T-cell (primary cell): ENCODE measurements around the gene VSIR. TPM values are rescaled to one million over a fixed set of nuclear protein-coding genes. Genes with fewer than 3 reads are reported as not detected.

ENCODE experiments used
- ATAC-seq, 4 experiments: fragments of 200-7000 bp in 3 of 4; fragments of 150-1000 bp in 1 of 4; cut with Tn5 transposase; replicated peaks in 1 of 4; 1 replicate in 3 of 4; 2 replicates in 1 of 4; pipeline ENCODE4 v1.10.0; 2021; ENCODE audit warnings: moderate library complexity in 3 of 4, mild to moderate bottlenecking in 2 of 4, moderate number of reproducible peaks in 1 of 4
- CTCF ChIA-PET, 2 donors: fragments of 300-600 bp; sonication (Branson Sonifier 250); formaldehyde crosslinking; loops; one replicate each; lab custom pipeline; 2022; ENCODE audit warnings: antibody characterized with exemption in 2 of 2; lab: Charles Lee
- POLR2A ChIA-PET, 2 donors: fragments of 300-600 bp; sonication (Branson Sonifier 250); formaldehyde crosslinking; loops; one replicate each; lab custom pipeline; 2022; ENCODE audit warnings: antibody characterized with exemption in 2 of 2; lab: Charles Lee
- DNase-seq, 35 experiments: peaks; one replicate each; pipeline versions ENCODE4 v3.0.0 to v3.0.0-alpha.2; 2013 to 2023
- H3K27ac ChIP-seq: one replicate; pipeline ENCODE4 v1.5.1; 2013; ENCODE audit warnings: low read length
- H3K27me3 ChIP-seq, 2 experiments: replicated peaks in 1 of 2; 1 replicate in 1 of 2; 2 replicates in 1 of 2; pipeline versions ENCODE4 v1.6.1 to v1.7.0; 2013; ENCODE audit warnings: low read length in 1 of 2, mixed read lengths in 1 of 2; ENCODE audit not compliant: control insufficient read depth in 2 of 2, insufficient read depth in 2 of 2; ENCODE audit errors: extremely low read depth in 1 of 2
- H3K36me3 ChIP-seq, 2 donors: 1 replicate in 1 of 2; 2 replicates in 1 of 2; pipeline versions ENCODE4 v1.6.1 to v1.7.0; 2013; ENCODE audit warnings: low read length in 1 of 2; ENCODE audit not compliant: control insufficient read depth in 2 of 2, insufficient read depth in 1 of 2; ENCODE audit errors: extremely low read depth in 1 of 2
- H3K4me1 ChIP-seq, 2 experiments: 1 replicate in 1 of 2; 2 replicates in 1 of 2; pipeline versions ENCODE4 v1.6.1 to v1.7.0; 2013; ENCODE audit warnings: low read length in 2 of 2, mixed read lengths in 1 of 2; ENCODE audit not compliant: insufficient read depth in 2 of 2, control insufficient read depth in 1 of 2; ENCODE audit errors: extremely low read depth in 1 of 2
- H3K4me3 ChIP-seq, 2 donors: 1 replicate in 1 of 2; 2 replicates in 1 of 2; pipeline versions ENCODE4 v1.5.1 to v1.7.0; 2013; ENCODE audit warnings: mild to moderate bottlenecking in 2 of 2, low read length in 1 of 2, moderate library complexity in 1 of 2; ENCODE audit not compliant: control insufficient read depth in 1 of 2; ENCODE audit errors: extremely low read depth in 1 of 2
- H3K9me3 ChIP-seq: 2 replicates; pipeline ENCODE4 v1.7.0; 2013
- H3K27ac Mint-ChIP-seq, 2 donors: one replicate each; pipeline ENCODE4 v1.8.0; 2020 to 2021; ENCODE audit warnings: mild to moderate bottlenecking in 2 of 2, mixed read lengths in 2 of 2
- H3K27me3 Mint-ChIP-seq, 2 donors: one replicate each; pipeline ENCODE4 v1.8.0; 2021 to 2022; ENCODE audit warnings: mixed read lengths in 2 of 2
- H3K36me3 Mint-ChIP-seq: one replicate; pipeline ENCODE4 v1.8.0; 2021; ENCODE audit warnings: mixed read lengths
- H3K4me1 Mint-ChIP-seq, 3 donors: one replicate each; pipeline ENCODE4 v1.8.0; 2020 to 2022; ENCODE audit warnings: mixed read lengths in 3 of 3, mild to moderate bottlenecking in 1 of 3
- H3K4me3 Mint-ChIP-seq, 3 donors: one replicate each; pipeline ENCODE4 v1.8.0; 2020 to 2022; ENCODE audit warnings: mild to moderate bottlenecking in 3 of 3, mixed read lengths in 3 of 3, moderate library complexity in 3 of 3
- H3K9me3 Mint-ChIP-seq, 3 donors: one replicate each; pipeline ENCODE4 v1.8.0; 2020 to 2022; ENCODE audit warnings: mixed read lengths in 3 of 3
- WGBS: methylation state at CpG from one replicate; pipeline ENCODE4 v1.1.5; 2013; ENCODE audit warnings: missing lambda C conversion rate; ENCODE audit not compliant: insufficient coverage; 5-methylcytosine and 5-hydroxymethylcytosine counted together
- total RNA-seq, 35 experiments: library from RNA in 6 of 35; stranded (reverse) in 6 of 35; fragments of 120-200 nt in 1 of 35; gene quantifications; one replicate each; pipeline versions ENCODE4 v1.2.1 to v1.2.4 and lab custom pipeline; 2013 to 2026

VSIR gene
- total RNA-seq, 5 donors from 2014 or later (not counting 1 experiment from before 2014, with no cell fraction given), result 81.4 to 134 (median 98.3) TPM

DNA sequence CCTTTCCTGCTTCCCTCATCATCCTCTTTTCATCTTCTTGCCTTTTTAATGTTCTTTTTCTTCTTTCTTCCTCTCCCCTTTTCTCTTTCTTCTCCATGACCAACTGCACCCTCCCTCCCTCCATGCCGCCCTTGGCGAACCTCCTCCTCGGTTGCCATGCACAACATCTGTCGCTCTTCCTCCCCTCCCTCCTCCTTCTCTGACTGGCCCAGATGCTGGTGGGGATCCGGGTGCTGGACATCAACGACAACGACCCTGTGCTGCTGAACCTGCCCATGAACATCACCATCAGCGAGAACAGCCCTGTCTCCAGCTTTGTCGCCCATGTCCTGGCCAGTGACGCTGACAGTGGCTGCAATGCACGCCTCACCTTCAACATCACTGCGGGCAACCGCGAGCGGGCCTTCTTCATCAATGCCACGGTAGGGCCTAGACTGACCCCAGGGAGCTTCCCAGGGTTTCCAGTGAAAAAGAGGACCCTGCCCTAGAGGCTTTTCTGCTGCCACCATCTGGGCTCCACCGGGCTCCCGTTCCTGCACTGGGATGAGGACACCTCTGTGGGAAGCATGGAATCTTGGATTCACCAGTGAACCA lies 11.5 kb upstream of the VSIR start:
- DNase-seq (no peak), ATAC-seq (no peak)
- no peak overlapping the region for H3K4me3 ChIP-seq
- POLR2A ChIA-PET, result no interaction called here
- no peaks in the 10 kb centered on the region for H3K9me3 ChIP-seq
- Mint-ChIP-seq H3K27me3 (peaks cover 0 to 3% of the 10 kb centered on the region in 2 donors), H3K36me3 (no peaks in the 10 kb centered on the region), H3K9me3 (no peaks in the 10 kb centered on the region), H3K4me1 (peaks cover 0 to 20% (median 0%) of the 10 kb centered on the region in 3 donors), H3K27ac (no peak overlapping the region), H3K4me3 (no peak overlapping the region)
- no peaks in the 10 kb centered on the region for H3K36me3 ChIP-seq
- WGBS, result 92% methylated on average over 18 of the region's 18 CpGs
- H3K4me1 ChIP-seq, result peaks cover 0 to 3% of the 10 kb centered on the region in 2 experiments
- H3K27me3 ChIP-seq, result peaks cover 0 to 10% of the 10 kb centered on the region in 2 experiments
- CTCF ChIA-PET, result no interaction called here
- no peak overlapping the region for H3K27ac ChIP-seq

DNA sequence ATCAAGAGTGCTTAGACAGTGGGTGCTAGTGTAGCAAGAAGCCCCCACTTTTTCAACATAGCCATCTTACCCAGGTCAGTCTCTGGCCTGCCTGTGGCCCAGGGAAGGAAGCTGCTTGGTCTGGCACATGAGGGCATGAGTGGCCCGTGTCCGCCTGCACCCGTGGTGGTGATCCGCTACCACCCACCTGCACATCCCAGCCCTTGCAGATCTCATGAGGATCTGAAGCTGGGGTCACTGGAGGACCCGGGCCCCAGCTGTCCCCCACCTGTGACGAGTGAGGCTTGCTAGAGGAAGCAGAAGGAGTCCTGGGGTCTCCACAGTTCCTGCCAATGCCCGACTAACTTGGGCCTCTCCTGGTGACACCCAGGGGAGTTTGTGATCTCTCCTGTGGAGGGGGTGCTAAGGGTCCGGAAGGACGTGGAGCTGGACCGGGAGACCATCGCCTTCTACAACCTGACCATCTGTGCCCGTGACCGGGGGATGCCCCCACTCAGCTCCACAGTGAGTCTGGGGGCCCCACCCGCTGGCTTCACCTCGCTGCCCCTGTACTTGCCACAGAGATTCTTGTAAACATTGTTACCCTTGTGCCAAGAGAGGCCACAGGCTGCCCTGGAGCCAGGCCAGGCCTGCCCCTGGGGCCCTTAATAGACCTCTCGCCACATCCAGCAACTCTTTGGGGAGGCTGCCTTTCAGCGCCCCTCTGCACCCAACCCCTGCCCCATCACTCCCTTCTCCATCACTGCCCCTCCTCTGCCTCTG lies 10.8 kb upstream of the VSIR start:
- H3K27me3 ChIP-seq, result peaks cover 0 to 12% of the 10 kb centered on the region in 2 experiments
- 91% methylated on average over 11 of the region's 17 CpGs for WGBS
- H3K27me3 Mint-ChIP-seq, result peaks cover 0 to 3% of the 10 kb centered on the region in 2 donors
- ChIA-PET POLR2A (no interaction called here), CTCF (interaction anchor here in 1 of 2 donors (0.6 kb wide), 1 partner anchor 315 kb away, joined by 3 read pairs; no protein-coding TSS in a partner anchor)
- no peaks in the 10 kb centered on the region for H3K9me3 ChIP-seq
- DNase-seq (no peak), ATAC-seq (no peak)
- no peak overlapping the region for H3K27ac ChIP-seq
- H3K4me3 ChIP-seq, result no peak overlapping the region
- H3K36me3 ChIP-seq, result no peaks in the 10 kb centered on the region
- no peaks in the 10 kb centered on the region for H3K36me3 Mint-ChIP-seq
- no peak overlapping the region for H3K27ac Mint-ChIP-seq
- peaks cover 0 to 20% (median 0%) of the 10 kb centered on the region in 3 donors for H3K4me1 Mint-ChIP-seq
- no peaks in the 10 kb centered on the region for H3K9me3 Mint-ChIP-seq
- peaks cover 0 to 3% of the 10 kb centered on the region in 2 experiments for H3K4me1 ChIP-seq
- H3K4me3 Mint-ChIP-seq, result no peak overlapping the region

DNA sequence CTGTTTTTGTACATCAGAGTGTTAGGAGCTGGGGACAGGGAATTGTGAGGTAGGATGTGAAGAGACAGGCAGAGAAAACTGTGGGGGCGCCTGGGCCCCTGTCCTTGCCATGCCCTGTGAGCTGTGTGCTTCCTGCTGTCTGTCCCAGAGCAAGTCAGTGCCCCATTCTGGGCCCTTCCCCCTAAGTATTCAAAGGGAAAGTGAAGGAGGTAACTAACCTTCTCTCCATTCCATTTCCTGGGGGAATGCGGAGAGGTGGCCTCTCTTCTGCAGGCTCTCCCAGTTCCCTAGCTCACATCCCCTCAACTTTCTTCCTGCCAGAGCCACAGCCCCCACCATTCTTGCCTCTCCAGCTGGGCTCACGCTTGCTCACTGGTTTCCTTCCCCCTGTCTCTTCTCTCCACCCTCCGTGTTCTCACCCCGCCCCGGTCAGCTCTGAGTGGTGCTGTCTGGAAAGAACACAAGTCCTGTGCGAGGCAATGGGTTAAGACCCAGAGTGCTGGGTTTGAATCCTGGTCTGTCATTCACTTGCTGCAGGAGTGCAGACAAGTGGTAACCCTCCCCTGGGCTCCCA lies 9.7 kb upstream of the VSIR start:
- ChIA-PET POLR2A (interaction anchor here in 1 of 2 donors (0.5 kb wide), 1 partner anchor 1834 kb away, joined by 8 read pairs; no protein-coding TSS in a partner anchor), CTCF (no interaction called here)
- no peak overlapping the region for H3K27ac ChIP-seq
- ATAC-seq (no peak), DNase-seq (no peak)
- H3K4me3 ChIP-seq, result no peak overlapping the region
- no peaks in the 10 kb centered on the region for H3K36me3 ChIP-seq
- H3K27me3 ChIP-seq, result peaks cover 0 to 12% of the 10 kb centered on the region in 2 experiments
- H3K27ac Mint-ChIP-seq, result no peak overlapping the region
- peaks cover 0 to 3% of the 10 kb centered on the region in 2 donors for H3K27me3 Mint-ChIP-seq
- no peaks in the 10 kb centered on the region for H3K36me3 Mint-ChIP-seq
- H3K4me1 ChIP-seq, result peaks cover 0 to 3% of the 10 kb centered on the region in 2 experiments
- H3K4me1 Mint-ChIP-seq, result peaks cover 0 to 20% (median 0%) of the 10 kb centered on the region in 3 donors
- no peaks in the 10 kb centered on the region for H3K9me3 ChIP-seq
- 56% methylated on average over 6 of the region's 7 CpGs for WGBS
- no peak overlapping the region for H3K4me3 Mint-ChIP-seq
- no peaks in the 10 kb centered on the region for H3K9me3 Mint-ChIP-seq

DNA sequence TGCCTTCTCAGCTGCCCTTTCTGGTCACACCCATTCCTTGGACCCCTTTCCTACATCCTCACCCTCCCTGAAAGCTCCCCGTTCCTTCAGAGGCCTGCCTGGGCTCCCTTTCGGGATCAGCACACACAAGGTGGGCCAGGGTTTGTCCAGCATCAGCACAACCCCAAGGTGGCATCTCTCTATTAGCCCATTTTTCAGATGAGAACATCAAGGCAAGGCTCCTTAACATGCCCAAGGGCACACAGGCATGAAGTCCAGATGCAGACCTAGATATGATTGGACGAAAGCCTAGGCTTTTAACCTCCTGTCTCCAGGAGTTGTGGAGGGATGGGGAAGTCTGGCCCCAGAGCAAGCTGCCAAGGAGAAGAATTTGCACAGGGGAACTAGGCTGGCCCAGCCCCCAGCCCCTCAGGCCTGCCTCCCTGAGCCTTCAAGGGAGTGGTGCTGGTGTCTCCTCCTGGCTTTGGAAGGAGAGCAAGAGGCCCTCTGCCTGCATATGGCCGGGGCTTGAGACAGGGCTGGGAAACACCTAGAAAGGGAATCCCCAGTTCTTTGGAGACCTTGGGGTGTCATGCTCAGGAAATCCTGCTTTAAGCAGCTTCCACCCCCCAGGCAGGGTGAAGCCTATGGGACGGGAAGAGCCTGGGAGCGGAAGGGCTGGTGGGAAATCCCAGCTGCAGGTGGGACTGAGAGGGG lies 9.0 kb upstream of the VSIR start:
- H3K4me1 Mint-ChIP-seq, result peaks cover 1 to 20% (median 3%) of the 10 kb centered on the region in 3 donors
- no peak overlapping the region for H3K4me3 ChIP-seq
- no peak overlapping the region for H3K4me3 Mint-ChIP-seq
- no peak overlapping the region for H3K27ac ChIP-seq
- H3K27ac Mint-ChIP-seq, result no peak overlapping the region
- H3K9me3 Mint-ChIP-seq, result no peaks in the 10 kb centered on the region
- DNase-seq, result no peak
- ChIA-PET CTCF (interaction anchor here in 1 of 2 donors (1.2 kb wide), 2 partner anchors 9 to 462 kb away, joined by 3 read pairs; partner anchors contain the start of gene VSIR), POLR2A (no interaction called here)
- H3K27me3 ChIP-seq, result peaks cover 0 to 14% of the 10 kb centered on the region in 2 experiments
- peaks cover 0 to 3% of the 10 kb centered on the region in 2 experiments for H3K4me1 ChIP-seq
- WGBS, result 84% methylated on average over 3 of the region's 6 CpGs
- H3K9me3 ChIP-seq, result no peaks in the 10 kb centered on the region
- peaks cover 0 to 3% of the 10 kb centered on the region in 2 donors for H3K27me3 Mint-ChIP-seq
- ATAC-seq, result no peak
- H3K36me3 ChIP-seq, result no peaks in the 10 kb centered on the region
- no peaks in the 10 kb centered on the region for H3K36me3 Mint-ChIP-seq

DNA sequence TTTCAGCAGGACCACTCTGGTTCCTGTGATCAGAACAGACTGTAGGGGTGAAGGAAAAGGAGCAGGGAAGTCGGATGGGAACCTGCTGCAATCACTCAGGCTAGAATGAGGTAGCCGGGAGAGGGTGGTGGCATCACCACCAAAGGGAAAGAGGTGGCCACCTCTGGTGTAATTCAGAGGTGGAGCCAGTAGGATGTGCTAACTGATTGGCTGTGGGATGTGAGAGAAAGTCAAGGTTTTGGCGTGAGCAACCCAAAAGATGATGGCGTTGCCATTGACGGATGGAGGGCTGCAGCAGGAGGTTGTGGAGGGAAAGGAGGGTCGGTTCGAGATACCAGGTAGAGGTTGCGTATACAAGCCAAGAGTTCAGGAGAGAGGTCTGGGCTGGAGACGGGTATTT lies 7.4 kb upstream of the VSIR start:
- no peak overlapping the region for H3K27ac Mint-ChIP-seq
- H3K4me1 Mint-ChIP-seq, result peaks cover 14 to 31% (median 17%) of the 10 kb centered on the region in 3 donors
- no peaks in the 10 kb centered on the region for H3K36me3 Mint-ChIP-seq
- DNase-seq (no peak), ATAC-seq (no peak)
- H3K27ac ChIP-seq, result no peak overlapping the region
- no peak overlapping the region for H3K4me3 ChIP-seq
- no peak overlapping the region for H3K4me3 Mint-ChIP-seq
- peaks cover 0 to 2% of the 10 kb centered on the region in 2 donors for H3K27me3 Mint-ChIP-seq
- H3K4me1 ChIP-seq, result peaks cover 4 to 15% of the 10 kb centered on the region in 2 experiments
- POLR2A ChIA-PET, result no interaction called here
- CTCF ChIA-PET, result no interaction called here
- H3K36me3 ChIP-seq, result no peaks in the 10 kb centered on the region
- H3K9me3 ChIP-seq, result no peaks in the 10 kb centered on the region
- H3K9me3 Mint-ChIP-seq, result no peaks in the 10 kb centered on the region
- peaks cover 0 to 14% of the 10 kb centered on the region in 2 experiments for H3K27me3 ChIP-seq
- WGBS, result 85% methylated on average over 8 of the region's 9 CpGs

DNA sequence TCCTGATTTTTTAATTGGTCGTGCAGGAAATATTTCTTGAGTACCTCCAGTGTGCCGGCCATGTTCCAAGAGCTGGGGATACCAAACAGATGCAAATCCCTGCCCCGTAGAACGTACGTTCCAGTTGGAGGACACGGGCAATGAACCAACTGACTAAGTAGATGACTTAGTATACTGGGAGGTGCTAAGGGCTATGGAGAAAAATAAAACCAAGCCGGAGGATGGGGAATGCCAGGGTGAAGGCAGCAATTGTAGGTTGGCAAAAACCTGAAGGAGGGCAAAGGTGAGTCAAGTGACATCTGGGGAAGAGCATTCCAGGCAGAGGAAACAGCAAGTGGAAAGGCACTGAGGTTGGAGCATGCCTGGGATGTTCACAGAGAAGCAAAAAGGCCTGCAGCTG lies 6.8 kb upstream of the VSIR start:
- Mint-ChIP-seq H3K4me1 (peaks cover 20 to 36% (median 23%) of the 10 kb centered on the region in 3 donors), H3K9me3 (no peaks in the 10 kb centered on the region), H3K36me3 (no peaks in the 10 kb centered on the region), H3K27ac (no peak overlapping the region), H3K4me3 (no peak overlapping the region), H3K27me3 (peaks cover 0 to 2% of the 10 kb centered on the region in 2 donors)
- Histone ChIP-seq H3K36me3 (no peaks in the 10 kb centered on the region), H3K9me3 (no peaks in the 10 kb centered on the region), H3K27me3 (peaks cover 0 to 14% of the 10 kb centered on the region in 2 experiments), H3K4me1 (peaks cover 4 to 21% of the 10 kb centered on the region in 2 experiments), H3K4me3 (no peak overlapping the region), H3K27ac (no peak overlapping the region)
- no peak for ATAC-seq
- POLR2A ChIA-PET, result no interaction called here
- 89% methylated on average over 7 of the region's 7 CpGs for WGBS
- CTCF ChIA-PET, result no interaction called here
- DNase-seq, result no peak
